H7 (cell line): ENCODE data around the gene TDO2. TPM values are rescaled to one million over a fixed set of nuclear protein-coding genes. Genes with fewer than 3 reads are reported as not detected.

Experiments
- DNase-seq: peaks from one replicate; pipeline ENCODE4 v3.0.0; 2012
- H3K27me3 ChIP-seq: 2 replicates; pipeline ENCODE4 v1.6.0; 2011; ENCODE audit warnings: mild to moderate bottlenecking, low read length; ENCODE audit not compliant: control insufficient read depth, insufficient read depth
- H3K36me3 ChIP-seq: replicated peaks from 2 replicates; pipeline ENCODE4 v1.5.1; 2011; ENCODE audit warnings: low read length; ENCODE audit not compliant: control insufficient read depth, insufficient read depth
- H3K4me3 ChIP-seq: 2 replicates; pipeline ENCODE4 v1.5.1; 2011; ENCODE audit warnings: low read depth, mild to moderate bottlenecking, control low read depth, low read length, moderate library complexity; ENCODE audit not compliant: insufficient read depth
- total RNA-seq: library from RNA; depleted of rRNA; stranded (reverse); fragments of >200 nt; shearing (Covaris generic); gene quantifications from 2 replicates; pipeline ENCODE4 v1.2.3, GENCODE V29; 2014; rRNA removed

Gene TDO2
- total RNA-seq, 1 experiment from 2014 or later = not detected

DNA sequence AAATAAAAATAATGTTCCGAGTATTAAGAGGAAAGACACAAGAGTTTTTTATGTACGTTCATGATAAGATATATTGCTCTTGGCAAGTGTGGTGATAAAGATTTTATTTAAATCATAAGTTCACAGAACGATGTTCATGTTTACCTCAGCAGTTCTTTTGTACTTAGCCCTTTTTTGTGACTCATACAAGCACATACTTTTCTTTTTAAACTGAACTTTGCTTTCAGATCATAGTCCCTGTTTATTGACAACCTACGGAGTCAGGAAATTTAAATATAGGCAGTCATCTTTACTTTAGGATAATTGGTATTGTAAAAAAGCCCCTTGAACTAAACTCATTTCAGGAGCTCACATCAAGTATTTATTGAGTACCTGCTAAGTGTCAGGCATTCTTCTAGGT is 51.4 kb downstream of the TDO2 start:
- Histone ChIP-seq H3K27me3 (no peaks in the 10 kb centered on the region; the same call in 1 of the 2 replicates), H3K4me3 (no peak overlapping the region), H3K36me3 (no peaks in the 10 kb centered on the region)
- DNase-seq = no peak

DNA sequence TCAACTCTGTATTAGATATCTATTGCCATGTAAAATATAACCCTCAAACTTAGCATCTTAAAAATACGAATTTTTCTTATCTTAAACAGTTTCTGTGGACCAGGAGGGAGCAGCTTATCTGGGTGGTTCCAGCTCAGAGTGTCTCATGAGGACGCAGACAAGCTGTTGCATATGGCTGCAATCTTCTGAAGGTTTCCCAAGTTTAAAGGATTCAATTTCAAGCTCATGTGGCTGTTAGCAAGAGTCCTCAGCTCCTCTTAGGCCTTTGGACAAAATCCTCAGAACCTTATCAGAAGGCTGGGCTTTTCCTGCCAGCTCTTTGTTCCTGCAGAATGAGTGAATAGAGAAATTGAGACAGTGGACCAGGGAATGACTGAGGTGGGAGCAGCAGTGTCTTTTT is 53.0 kb downstream of the TDO2 start:
- no peak for DNase-seq
- Histone ChIP-seq H3K4me3 (no peak overlapping the region), H3K27me3 (no peaks in the 10 kb centered on the region; the same call in 1 of the 2 replicates), H3K36me3 (no peaks in the 10 kb centered on the region)

DNA sequence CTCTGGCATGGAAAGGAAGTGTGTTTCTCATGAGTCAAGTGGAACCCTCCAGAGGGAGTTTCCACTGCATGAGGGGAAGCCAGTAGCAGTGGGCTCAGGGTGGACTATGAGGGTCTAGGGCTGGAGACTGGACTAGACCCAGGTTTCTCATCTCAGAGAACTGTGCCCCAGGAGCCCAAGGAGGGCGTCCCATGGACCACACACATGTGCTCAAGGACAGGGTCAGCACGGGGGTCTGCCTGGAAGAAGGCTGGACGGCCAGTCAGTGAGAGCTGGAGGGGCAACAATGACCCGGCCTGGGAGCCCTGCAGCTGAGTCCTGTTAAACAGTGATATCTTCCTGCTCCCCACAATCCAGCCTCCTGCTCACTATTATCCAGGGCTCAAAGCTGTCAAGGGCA is 55.9 kb downstream of the TDO2 start:
- Histone ChIP-seq H3K36me3 (no peaks in the 10 kb centered on the region), H3K4me3 (no peak overlapping the region), H3K27me3 (no peaks in the 10 kb centered on the region; the same call in 1 of the 2 replicates)
- no peak for DNase-seq

DNA sequence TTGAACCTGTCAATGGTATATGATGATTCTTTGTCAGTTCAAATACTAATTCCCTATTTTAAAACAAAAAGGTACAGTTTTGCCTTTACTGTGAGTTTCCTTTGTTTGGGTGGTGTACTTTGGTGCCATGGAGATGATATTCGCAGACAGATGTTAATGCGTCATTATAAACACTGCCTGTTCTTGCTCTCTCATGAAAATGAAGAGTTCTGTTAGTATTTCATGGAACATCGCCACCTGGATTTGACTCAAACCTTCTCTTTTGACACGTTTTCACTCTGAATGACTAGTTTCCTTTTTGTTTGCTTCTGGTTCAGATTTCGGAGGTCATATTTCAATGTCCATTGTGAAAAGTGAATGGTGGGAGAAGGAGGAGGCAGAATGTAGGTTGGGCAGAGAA is 57.0 kb downstream of the TDO2 start:
- Histone ChIP-seq H3K4me3 (no peak overlapping the region), H3K27me3 (no peaks in the 10 kb centered on the region), H3K36me3 (no peaks in the 10 kb centered on the region)
- no peak for DNase-seq

DNA sequence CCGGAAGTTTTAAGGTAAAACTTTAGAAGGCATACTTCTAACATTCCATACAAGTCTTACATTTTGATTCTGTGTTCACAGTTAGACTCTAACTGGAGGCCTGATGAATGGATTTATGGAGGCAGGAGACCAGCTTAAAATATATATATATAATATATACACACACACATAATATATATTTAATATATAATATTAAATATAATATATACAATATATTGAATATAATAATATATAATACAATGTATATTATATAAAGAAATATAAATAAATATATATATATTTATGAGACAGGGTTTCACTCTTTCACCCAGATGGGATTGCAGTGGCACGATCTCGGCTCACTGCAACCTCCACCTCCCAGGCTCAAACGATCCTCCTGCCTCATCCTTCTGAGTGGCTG is 58.1 kb downstream of the TDO2 start:
- no peaks in the 10 kb centered on the region for H3K27me3 ChIP-seq
- no peak for DNase-seq
- no peak overlapping the region for H3K4me3 ChIP-seq
- no peaks in the 10 kb centered on the region for H3K36me3 ChIP-seq

DNA sequence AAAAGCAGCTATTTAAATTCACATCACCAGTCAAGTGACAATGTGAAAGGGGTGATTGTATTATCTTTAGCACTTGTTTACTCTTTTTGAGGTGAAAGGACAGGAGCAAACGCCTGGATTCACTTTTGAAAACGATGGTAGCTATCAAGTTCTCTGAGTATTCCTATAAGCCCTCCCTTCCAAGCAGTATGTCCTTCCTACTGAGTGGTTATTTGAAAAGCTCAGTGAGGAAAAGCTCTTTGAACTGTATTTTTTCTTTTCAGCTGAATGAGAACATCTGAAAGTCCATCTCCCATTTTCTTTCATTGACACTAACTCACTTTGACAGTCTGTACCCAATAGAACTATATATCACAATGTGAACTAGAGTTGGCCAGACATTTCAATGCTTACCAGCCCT is 59.3 kb downstream of the TDO2 start:
- H3K36me3 ChIP-seq = no peaks in the 10 kb centered on the region
- no peak for DNase-seq
- no peak overlapping the region for H3K4me3 ChIP-seq
- no peaks in the 10 kb centered on the region for H3K27me3 ChIP-seq

DNA sequence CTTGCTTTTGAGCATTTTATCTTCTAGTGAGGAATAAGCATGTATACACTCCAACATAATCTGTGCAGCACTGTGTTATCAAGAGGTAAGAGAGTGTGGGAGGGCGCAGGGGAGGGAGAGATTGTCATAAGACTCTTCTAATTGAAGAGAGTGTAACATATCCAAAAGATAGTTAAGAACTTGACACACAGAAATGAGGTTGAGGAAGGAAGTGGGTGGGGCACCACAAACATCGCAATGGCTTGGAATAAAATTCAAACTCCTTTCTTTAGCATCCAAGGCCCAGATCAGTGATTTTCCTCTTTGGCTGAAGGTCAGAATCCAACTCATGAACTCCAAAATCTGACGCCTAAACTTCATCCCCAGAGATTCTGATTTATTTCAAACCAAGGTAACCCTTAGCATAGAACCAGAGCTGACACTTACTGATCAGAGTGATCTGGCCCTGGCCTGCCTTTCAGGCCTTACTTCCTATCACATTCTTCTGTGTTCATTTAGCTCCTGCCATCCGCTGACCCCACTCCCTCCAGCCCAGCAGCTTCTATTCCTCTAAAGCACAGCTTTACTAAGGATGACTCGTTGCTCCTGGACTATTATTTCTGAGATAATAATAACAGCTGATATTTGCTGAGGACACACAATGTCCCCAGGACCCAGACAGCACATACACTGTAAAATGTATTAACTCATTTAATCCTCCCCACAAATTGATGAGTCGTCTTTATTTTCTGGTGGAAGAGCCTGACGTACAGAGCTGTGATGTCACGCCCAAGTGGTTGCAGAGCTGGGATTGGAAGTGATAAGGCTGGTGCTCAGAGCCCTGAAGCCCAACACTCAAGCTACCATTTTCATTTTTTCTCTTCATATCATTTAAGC is 60.8 kb downstream of the TDO2 start:
- DNase-seq = no peak
- H3K27me3 ChIP-seq = no peaks in the 10 kb centered on the region

DNA sequence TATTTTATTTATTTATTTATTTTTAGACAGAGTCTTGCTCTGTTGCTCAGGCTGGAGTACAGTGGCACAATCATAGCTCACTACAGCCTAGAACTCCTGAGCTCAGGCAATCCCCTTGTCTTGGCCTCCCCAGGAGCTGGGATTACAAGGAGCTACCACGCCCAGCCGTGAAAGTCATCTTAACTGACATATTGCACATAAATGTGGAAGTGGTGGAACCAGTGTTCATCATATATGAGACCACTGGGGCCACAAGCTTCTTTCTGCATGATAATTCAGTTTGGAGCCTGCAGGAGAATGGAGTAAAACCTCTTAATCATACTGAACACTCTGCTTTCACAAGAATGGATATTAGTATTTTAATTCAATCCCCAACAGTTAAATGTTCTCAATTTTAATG is 62.7 kb downstream of the TDO2 start:
- H3K27me3 ChIP-seq = no peaks in the 10 kb centered on the region
- no peak overlapping the region for H3K4me3 ChIP-seq
- DNase-seq = no peak
- no peaks in the 10 kb centered on the region for H3K36me3 ChIP-seq

More for the DNA sequence above, 60.8 kb downstream of the TDO2 start:
- no peaks in the 10 kb centered on the region for H3K36me3 ChIP-seq
- no peak overlapping the region for H3K4me3 ChIP-seq

DNA sequence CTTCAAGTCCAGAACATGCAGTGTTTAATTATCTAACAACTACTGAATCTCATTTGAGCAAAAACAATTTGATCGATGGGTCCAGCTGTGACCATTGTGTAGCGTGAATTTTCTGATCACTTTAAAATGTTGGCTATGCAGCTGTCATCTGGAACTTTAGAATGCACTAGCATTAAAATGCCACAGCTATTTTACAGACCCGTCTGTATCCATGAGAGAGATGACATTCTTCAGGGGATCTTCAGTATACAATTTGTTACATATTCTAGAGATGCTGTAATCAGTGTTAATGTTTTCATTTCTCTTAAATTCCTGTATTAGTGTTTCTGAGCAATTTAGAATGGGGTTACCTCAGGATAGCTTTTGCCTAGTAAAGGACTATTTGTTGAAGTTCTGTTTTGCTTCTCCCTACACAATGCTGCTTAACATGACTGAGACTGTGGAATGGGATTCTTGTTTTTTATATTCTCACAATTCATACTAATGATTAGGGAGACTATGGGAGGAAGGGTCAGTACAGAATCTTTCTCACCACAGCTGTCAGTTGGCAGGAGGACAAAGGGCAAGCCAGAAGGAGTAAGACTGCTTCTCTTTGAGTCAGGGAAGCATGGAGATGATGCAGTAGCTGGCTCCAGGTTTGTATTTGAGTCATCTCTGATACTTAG is 63.4 kb downstream of the TDO2 start:
- Histone ChIP-seq H3K36me3 (no peaks in the 10 kb centered on the region), H3K27me3 (no peaks in the 10 kb centered on the region), H3K4me3 (no peak overlapping the region)
- DNase-seq = no peak

Other genes with a start within 250 kb of the TDO2 start
- gene GUCY1A1, start 236.8 kb upstream of the TDO2 start, total RNA-seq = 0.10 TPM in 1 of 2 replicates, not detected in the other
- 3.3 and 5.1 TPM in 2 replicates for gene GUCY1B1, start 144.7 kb upstream of the TDO2 start, total RNA-seq
- gene ASIC5, start 37.4 kb upstream of the TDO2 start, total RNA-seq = not detected in 2 replicates
- 1.5 and 1.6 TPM in 2 replicates for gene CTSO, start 50.2 kb downstream of the TDO2 start, total RNA-seq